CD14-positive monocyte (primary cell): ENCODE data around the gene GATD1. TPM values are rescaled to one million over a fixed set of nuclear protein-coding genes. Genes with fewer than 3 reads are reported as not detected.

Experiments
- DNase-seq, 3 donors: peaks; one replicate each; pipeline ENCODE4 v3.0.0-alpha.2; 2011 to 2022
- H2AFZ ChIP-seq: 2 replicates; pipeline ENCODE4 v1.6.0; 2012; ENCODE audit warnings: mild to moderate bottlenecking, low read depth, low read length, inconsistent platforms; ENCODE audit not compliant: insufficient read depth, poor library complexity, severe bottlenecking
- H3K27ac ChIP-seq, 2 donors: 1 replicate in 1 of 2; 2 replicates in 1 of 2; pipeline ENCODE4 v1.5.1; 2012 to 2013; ENCODE audit warnings: low read length in 2 of 2, control low read depth in 1 of 2, inconsistent platforms in 1 of 2, low read depth in 1 of 2, mild to moderate bottlenecking in 1 of 2
- H3K27me3 ChIP-seq, 2 donors: one replicate each; pipeline versions ENCODE4 v1.6.0 to v1.6.1; 2011 to 2013; ENCODE audit warnings: low read length in 2 of 2; ENCODE audit not compliant: control insufficient read depth in 2 of 2, insufficient read depth in 2 of 2
- H3K36me3 ChIP-seq, 2 donors: replicated peaks in 1 of 2; 1 replicate in 1 of 2; 2 replicates in 1 of 2; pipeline versions ENCODE4 v1.5.1 to v1.6.1; 2012 to 2013; ENCODE audit warnings: low read length in 2 of 2, control low read depth in 1 of 2, inconsistent platforms in 1 of 2, mild to moderate bottlenecking in 1 of 2; ENCODE audit not compliant: insufficient read depth in 2 of 2, control insufficient read depth in 1 of 2
- H3K4me1 ChIP-seq, 2 donors: 1 replicate in 1 of 2; 2 replicates in 1 of 2; pipeline versions ENCODE4 v1.5.1 to v1.6.1; 2012 to 2013; ENCODE audit warnings: low read length in 2 of 2, control low read depth in 1 of 2, inconsistent platforms in 1 of 2, mild to moderate bottlenecking in 1 of 2, moderate library complexity in 1 of 2; ENCODE audit not compliant: insufficient read depth in 2 of 2, control insufficient read depth in 1 of 2
- H3K4me2 ChIP-seq: replicated peaks from 2 replicates; pipeline ENCODE3; 2012; ENCODE audit warnings: low read length, moderate library complexity, mild to moderate bottlenecking; ENCODE audit not compliant: poor library complexity, severe bottlenecking; ENCODE audit errors: extremely low read depth
- H3K4me3 ChIP-seq, 3 experiments: fragments of 200-600 bp in 1 of 3; sonication (generic) in 1 of 3; replicated peaks in 1 of 3; 1 replicate in 2 of 3; 2 replicates in 1 of 3; pipeline ENCODE4 v1.5.1; 2011 to 2013; ENCODE audit warnings: low read length in 3 of 3, mild to moderate bottlenecking in 3 of 3, control low read depth in 2 of 3, low read depth in 2 of 3, inconsistent platforms in 1 of 3, moderate library complexity in 1 of 3
- H3K79me2 ChIP-seq: 2 replicates; pipeline ENCODE4 v1.6.0; 2012; ENCODE audit warnings: mild to moderate bottlenecking, control low read depth, inconsistent platforms, low read length, moderate library complexity; ENCODE audit not compliant: insufficient read depth
- H3K9ac ChIP-seq: 2 replicates; pipeline ENCODE4 v1.6.0; 2017; ENCODE audit warnings: low read length, mild to moderate bottlenecking; ENCODE audit not compliant: insufficient read depth, poor library complexity, severe bottlenecking
- H3K9me3 ChIP-seq, 2 donors: replicated peaks in 1 of 2; 1 replicate in 1 of 2; 2 replicates in 1 of 2; pipeline versions ENCODE4 v1.5.1 to v1.6.1; 2012 to 2013; ENCODE audit warnings: low read length in 2 of 2, control low read depth in 1 of 2; ENCODE audit not compliant: control insufficient read depth in 1 of 2, insufficient read depth in 1 of 2
- H4K20me1 ChIP-seq: 2 replicates; pipeline ENCODE4 v1.6.0; 2012; ENCODE audit warnings: mild to moderate bottlenecking, low read length, control low read depth, moderate library complexity; ENCODE audit not compliant: insufficient read depth
- H3K27ac Mint-ChIP-seq, 7 donors: one replicate each; pipeline ENCODE4 v1.8.0; 2020; ENCODE audit warnings: mild to moderate bottlenecking in 7 of 7, mixed read lengths in 7 of 7, moderate library complexity in 6 of 7, inconsistent platforms in 2 of 7
- H3K27me3 Mint-ChIP-seq, 3 donors: one replicate each; pipeline ENCODE4 v1.8.0; 2021 to 2022; ENCODE audit warnings: low read depth in 3 of 3, mild to moderate bottlenecking in 3 of 3, mixed read lengths in 3 of 3, moderate library complexity in 3 of 3, inconsistent platforms in 1 of 3
- H3K36me3 Mint-ChIP-seq, 2 donors: one replicate each; pipeline ENCODE4 v1.8.0; 2020; ENCODE audit warnings: mixed read lengths in 2 of 2, inconsistent platforms in 1 of 2, mild to moderate bottlenecking in 1 of 2
- H3K4me1 Mint-ChIP-seq: one replicate; pipeline ENCODE4 v1.8.0; 2020; ENCODE audit warnings: mild to moderate bottlenecking, mixed read lengths
- H3K4me3 Mint-ChIP-seq, 2 donors: one replicate each; pipeline ENCODE4 v1.8.0; 2020; ENCODE audit warnings: mild to moderate bottlenecking in 2 of 2, mixed read lengths in 2 of 2, moderate library complexity in 1 of 2
- H3K9me3 Mint-ChIP-seq, 7 donors: one replicate each; pipeline ENCODE4 v1.8.0; 2020 to 2022; ENCODE audit warnings: mixed read lengths in 7 of 7, mild to moderate bottlenecking in 6 of 7, moderate library complexity in 6 of 7, inconsistent platforms in 2 of 7
- CTCF ChIP-seq: fragments of 200-600 bp; IDR thresholded peaks from one replicate; pipeline ENCODE4 v1.8.0; 2022; ENCODE audit warnings: antibody characterized with exemption, mild to moderate bottlenecking
- WGBS: methylation state at CpG from one replicate; pipeline ENCODE4 v1.1.5; 2013; ENCODE audit warnings: missing lambda C conversion rate; ENCODE audit not compliant: insufficient coverage; 5-methylcytosine and 5-hydroxymethylcytosine counted together
- intact Hi-C, 2 donors: fragments of 100-400 bp; cut with micrococcal nuclease; formaldehyde crosslinking; loops; one replicate each; pipeline versions ENCODE4 v1.15.0 to v1.15.1; 2023
- polyA plus RNA-seq, 3 donors: library from polyadenylated mRNA; depleted of rRNA in 1 of 3; unstranded in 2 of 3; stranded (reverse) in 1 of 3; fragments of 300-500 nt in 2 of 3; fragments of >200 nt in 1 of 3; fragmentation: Illumina TruSeq in 2 of 3; gene quantifications; 1 replicate in 2 of 3; 2 replicates in 1 of 3; pipeline ENCODE4 v1.2.3, GENCODE V29; 2012 to 2021

The GATD1 gene
- polyA plus RNA-seq, 3 donors = 4.5 to 45.6 (median 4.6) TPM

DNA sequence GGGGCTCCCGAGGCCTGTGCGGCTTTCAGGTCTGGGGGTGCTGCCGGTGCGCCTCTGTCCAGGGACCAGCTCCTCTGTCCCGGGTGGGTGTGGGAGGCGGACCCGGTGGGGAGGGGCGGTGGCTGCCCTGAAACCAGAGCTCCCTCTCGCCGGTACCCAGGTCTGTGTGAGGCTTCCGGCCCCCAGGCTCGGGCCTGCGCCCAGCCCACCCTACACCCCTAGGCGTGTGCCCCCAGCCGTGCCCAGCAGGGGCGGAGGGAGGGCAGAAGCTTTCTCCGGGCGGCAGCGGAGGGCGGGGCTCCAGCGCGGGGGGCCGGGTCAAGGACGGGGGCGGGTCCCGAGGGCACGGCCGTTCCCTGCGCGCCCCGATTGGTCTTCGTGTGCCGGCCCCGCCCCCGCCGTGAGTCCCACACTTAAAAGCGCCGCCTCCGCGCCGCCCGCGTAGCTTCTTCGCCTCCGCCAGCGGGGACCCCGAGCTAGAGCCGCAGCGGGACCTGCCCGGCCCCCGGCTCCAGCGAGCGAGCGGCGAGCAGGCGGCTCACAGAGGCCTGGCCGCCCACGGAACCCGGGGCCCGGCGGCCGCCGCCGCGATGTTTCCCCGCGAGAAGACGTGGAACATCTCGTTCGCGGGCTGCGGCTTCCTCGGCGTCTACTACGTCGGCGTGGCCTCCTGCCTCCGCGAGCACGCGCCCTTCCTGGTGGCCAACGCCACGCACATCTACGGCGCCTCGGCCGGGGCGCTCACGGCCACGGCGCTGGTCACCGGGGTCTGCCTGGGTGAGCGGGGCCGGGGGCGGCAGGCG is 42.0 kb upstream of the GATD1 start:
- Mint-ChIP-seq H3K9me3 (no peaks in the 10 kb centered on the region), H3K4me3 (peak overlapping the region; percentile 88 to 90)
- peak overlapping the region; percentile 71 to 97 (median 87) for H3K4me3 ChIP-seq

More for the DNA sequence above, 42.0 kb upstream of the GATD1 start:
- Mint-ChIP-seq H3K4me1 (peaks cover 30% of the 10 kb centered on the region), H3K27ac (peak overlapping the region; percentile 91 to 98 (median 97)), H3K27me3 (peaks cover 0 to 10% (median 2%) of the 10 kb centered on the region in 3 donors), H3K36me3 (peaks cover 15 to 27% of the 10 kb centered on the region in 2 donors)
- Histone ChIP-seq H2AFZ (peak overlapping the region; percentile 93), H3K79me2 (peaks cover 52% of the 10 kb centered on the region), H3K4me2 (peak overlapping the region; percentile 100), H3K9me3 (no peaks in the 10 kb centered on the region), H3K27me3 (no peaks in the 10 kb centered on the region), H3K4me1 (peaks cover 40 to 45% of the 10 kb centered on the region in 2 donors), H3K36me3 (peaks cover 12 to 17% of the 10 kb centered on the region in 2 donors), H3K27ac (peak overlapping the region; percentile 85 to 91), H4K20me1 (peaks cover 44% of the 10 kb centered on the region), H3K9ac (peak overlapping the region; percentile 86)
- intact Hi-C loops = loop anchor here in 1 of 2 donors (1.0 kb wide), 1 partner anchor 10 kb away; the partner anchor contains the start of gene RPLP2
- peak; percentile 86 to 88 (median 87) for DNase-seq
- TF ChIP-seq CTCF = peak; percentile 34
- under 1% methylated on average over 91 of the region's 96 CpGs for WGBS
